HCT116 (cell line): ENCODE data around the gene TMBIM6.

Experiments
- FOSL1 ChIP-seq: IDR thresholded peaks from 2 replicates; pipeline ENCODE4 v1.6.1; 2012; ENCODE audit warnings: low read depth
- POLR2A ChIP-seq: IDR thresholded peaks from 2 replicates; pipeline ENCODE4 v1.7.0; 2011; ENCODE audit warnings: borderline replicate concordance; ENCODE audit not compliant: insufficient read depth, insufficient read length; ENCODE audit errors: extremely low read depth
- POLR2AphosphoS5 ChIP-seq: IDR thresholded peaks from 2 replicates; pipeline ENCODE4 v1.6.1; 2011; ENCODE audit warnings: mild to moderate bottlenecking, low read depth, low read length, moderate library complexity
- TF ChIP-seq, protein P1 (sequence below), 3 experiments: fragments of 200-600 bp in 1 of 3; sonication (generic) in 1 of 3; IDR thresholded peaks in 2 of 3; conservative IDR thresholded peaks in 1 of 3; 2 replicates each; pipeline ENCODE4 v1.5.1; 2012 to 2017; ENCODE audit warnings: low read depth in 2 of 3, low read length in 2 of 3, antibody characterized with exemption in 1 of 3, borderline replicate concordance in 1 of 3, control low read depth in 1 of 3, mild to moderate bottlenecking in 1 of 3, mixed read lengths in 1 of 3, mixed run types in 1 of 3, moderate library complexity in 1 of 3; ENCODE audit not compliant: insufficient read depth in 1 of 3

DNA sequence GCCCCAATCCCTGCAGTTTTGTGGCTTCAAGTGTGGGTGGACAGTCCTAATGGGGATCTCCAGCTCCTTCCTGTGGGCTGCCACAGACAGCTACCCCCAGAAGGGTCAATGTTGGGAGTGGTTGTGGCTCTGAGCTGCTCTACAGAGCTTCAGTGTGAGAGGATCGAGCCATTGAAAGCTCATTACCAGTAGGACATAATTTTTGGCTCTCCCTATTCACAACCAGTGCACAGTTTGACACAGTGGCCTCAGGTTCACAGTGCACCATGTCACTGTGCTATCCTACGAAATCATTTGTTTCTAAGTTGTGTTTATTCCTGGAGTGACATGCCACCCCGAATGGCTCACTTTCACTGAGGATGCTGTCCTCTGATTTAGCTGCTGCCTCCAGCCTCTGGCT, 22.8 kb downstream of the TMBIM6 start:
- TF ChIP-seq, protein P1, sequence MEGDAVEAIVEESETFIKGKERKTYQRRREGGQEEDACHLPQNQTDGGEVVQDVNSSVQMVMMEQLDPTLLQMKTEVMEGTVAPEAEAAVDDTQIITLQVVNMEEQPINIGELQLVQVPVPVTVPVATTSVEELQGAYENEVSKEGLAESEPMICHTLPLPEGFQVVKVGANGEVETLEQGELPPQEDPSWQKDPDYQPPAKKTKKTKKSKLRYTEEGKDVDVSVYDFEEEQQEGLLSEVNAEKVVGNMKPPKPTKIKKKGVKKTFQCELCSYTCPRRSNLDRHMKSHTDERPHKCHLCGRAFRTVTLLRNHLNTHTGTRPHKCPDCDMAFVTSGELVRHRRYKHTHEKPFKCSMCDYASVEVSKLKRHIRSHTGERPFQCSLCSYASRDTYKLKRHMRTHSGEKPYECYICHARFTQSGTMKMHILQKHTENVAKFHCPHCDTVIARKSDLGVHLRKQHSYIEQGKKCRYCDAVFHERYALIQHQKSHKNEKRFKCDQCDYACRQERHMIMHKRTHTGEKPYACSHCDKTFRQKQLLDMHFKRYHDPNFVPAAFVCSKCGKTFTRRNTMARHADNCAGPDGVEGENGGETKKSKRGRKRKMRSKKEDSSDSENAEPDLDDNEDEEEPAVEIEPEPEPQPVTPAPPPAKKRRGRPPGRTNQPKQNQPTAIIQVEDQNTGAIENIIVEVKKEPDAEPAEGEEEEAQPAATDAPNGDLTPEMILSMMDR (IDR thresholded peaks at IDR 0.05 in 2 of 3, conservative IDR thresholded peaks at IDR 0.05 in 1 of 3; ENCODE audit: borderline replicate concordance in 1 of 3, insufficient read depth in 1 of 3, low read depth in 2 of 3, low read length in 2 of 3), result no peak
- TF ChIP-seq FOSL1, result no peak
- no peak; the same call in 1 of the 2 replicates for TF ChIP-seq POLR2AphosphoS5
- no peak for TF ChIP-seq POLR2A
